T-helper 17 cell (primary cell): ENCODE measurements around the gene OS9. TPM values are rescaled to one million over a fixed set of nuclear protein-coding genes. Genes with fewer than 3 reads are reported as not detected.
"Not testable (repeated sequence)": the region's sequence is repeated elsewhere in the genome, so short reads cannot be mapped to it uniquely, and the experiment has no call there.

Experiments used
- ATAC-seq: fragments of 150-1000 bp; cut with Tn5 transposase; 2 replicates; pipeline ENCODE4 v1.10.0; 2021; ENCODE audit warnings: mild to moderate bottlenecking, moderate library complexity
- DNase-seq, 3 donors: peaks; one replicate each; pipeline versions ENCODE4 v3.0.0 to v3.0.0-alpha.2; 2020 to 2021
- H3K9me3 ChIP-seq: one replicate; pipeline ENCODE4 v1.7.0; 2013; ENCODE audit warnings: low read length, mild to moderate bottlenecking; ENCODE audit not compliant: control insufficient read depth, poor library complexity, severe bottlenecking
- H3K27ac Mint-ChIP-seq: one replicate; pipeline ENCODE4 v1.8.0; 2022; ENCODE audit warnings: mild to moderate bottlenecking, moderate library complexity, mixed read lengths
- H3K27me3 Mint-ChIP-seq: one replicate; pipeline ENCODE4 v1.8.0; 2022; ENCODE audit warnings: mixed read lengths
- H3K36me3 Mint-ChIP-seq: one replicate; pipeline ENCODE4 v1.8.0; 2022; ENCODE audit warnings: low read depth, mixed read lengths
- H3K4me1 Mint-ChIP-seq: one replicate; pipeline ENCODE4 v1.8.0; 2022; ENCODE audit warnings: mild to moderate bottlenecking, mixed read lengths
- H3K4me3 Mint-ChIP-seq: one replicate; pipeline ENCODE4 v1.8.0; 2022; ENCODE audit warnings: mild to moderate bottlenecking, moderate library complexity, mixed read lengths
- total RNA-seq, 4 donors: library from RNA in 2 of 4; stranded (reverse) in 2 of 4; gene quantifications; one replicate each; pipeline ENCODE4 v1.2.3 and lab custom pipeline; 2022 to 2026

OS9 gene
- total RNA-seq, 2 donors from 2014 or later = 138 to 142 TPM

GRCh38 chr12:57707250-57707649, 13.3 kb downstream of the OS9 start:
- peaks cover 8% of the 10 kb centered on the region for H3K9me3 ChIP-seq
- peaks cover 7% of the 10 kb centered on the region for H3K36me3 Mint-ChIP-seq
- ATAC-seq = no peak
- no peaks in the 10 kb centered on the region for H3K4me1 Mint-ChIP-seq
- no peak overlapping the region for H3K27ac Mint-ChIP-seq
- no peak for DNase-seq
- no peak overlapping the region for H3K4me3 Mint-ChIP-seq
- H3K27me3 Mint-ChIP-seq = no peaks in the 10 kb centered on the region

GRCh38 chr12:57708296-57708695, 14.4 kb downstream of the OS9 start:
- no peak for ATAC-seq
- no peak overlapping the region for H3K4me3 Mint-ChIP-seq
- H3K27ac Mint-ChIP-seq = no peak overlapping the region
- peaks cover 8% of the 10 kb centered on the region for H3K9me3 ChIP-seq
- DNase-seq = no peak
- no peaks in the 10 kb centered on the region for H3K4me1 Mint-ChIP-seq
- H3K27me3 Mint-ChIP-seq = no peaks in the 10 kb centered on the region
- peaks cover 7% of the 10 kb centered on the region for H3K36me3 Mint-ChIP-seq

- Mint-ChIP-seq H3K27me3 (no peaks in the 10 kb centered on the region), H3K4me3 (no peak overlapping the region), H3K27ac (no peak overlapping the region), H3K4me1 (no peaks in the 10 kb centered on the region), H3K36me3 (peaks cover 5% of the 10 kb centered on the region)
- ATAC-seq = no peak
- DNase-seq = no peak
- H3K9me3 ChIP-seq = no peaks in the 10 kb centered on the region
These were observed 18.8 kb downstream of the OS9 start for GRCh38 chr12:57712701-57713100.

- Mint-ChIP-seq H3K4me1 (peaks cover 2% of the 10 kb centered on the region), H3K36me3 (peaks cover 7% of the 10 kb centered on the region), H3K4me3 (no peak overlapping the region), H3K27ac (no peak overlapping the region), H3K27me3 (no peaks in the 10 kb centered on the region)
- no peaks in the 10 kb centered on the region for H3K9me3 ChIP-seq
- no peak for DNase-seq
- ATAC-seq = no peak
These were observed 19.3 kb downstream of the OS9 start for GRCh38 chr12:57713209-57713608.

GRCh38 chr12:57715036-57715748, 21.3 kb downstream of the OS9 start:
- Mint-ChIP-seq H3K36me3 (peaks cover 10% of the 10 kb centered on the region), H3K27ac (peak overlapping the region; percentile 34)
- peak; percentile 30 for ATAC-seq
- not testable (repeated sequence) for DNase-seq, H3K9me3 ChIP-seq, H3K4me3 Mint-ChIP-seq, H3K27me3 Mint-ChIP-seq, H3K4me1 Mint-ChIP-seq

GRCh38 chr12:57715786-57716185, 21.9 kb downstream of the OS9 start:
- H3K27me3 Mint-ChIP-seq = no peaks in the 10 kb centered on the region
- H3K9me3 ChIP-seq = no peaks in the 10 kb centered on the region
- peak overlapping the region; percentile 34 for H3K27ac Mint-ChIP-seq
- ATAC-seq (no peak), DNase-seq (no peak)
- H3K36me3 Mint-ChIP-seq = peaks cover 10% of the 10 kb centered on the region
- peaks cover 7% of the 10 kb centered on the region for H3K4me1 Mint-ChIP-seq
- no peak overlapping the region for H3K4me3 Mint-ChIP-seq

GRCh38 chr12:57716305-57716704, 22.4 kb downstream of the OS9 start:
- Mint-ChIP-seq H3K27me3 (no peaks in the 10 kb centered on the region), H3K4me1 (peaks cover 7% of the 10 kb centered on the region), H3K36me3 (peaks cover 10% of the 10 kb centered on the region), H3K27ac (no peak overlapping the region), H3K4me3 (no peak overlapping the region)
- no peaks in the 10 kb centered on the region for H3K9me3 ChIP-seq
- ATAC-seq = no peak
- DNase-seq = no peak

GRCh38 chr12:57717131-57717530, 23.2 kb downstream of the OS9 start:
- no peaks in the 10 kb centered on the region for H3K27me3 Mint-ChIP-seq
- peaks cover 13% of the 10 kb centered on the region for H3K4me1 Mint-ChIP-seq
- H3K9me3 ChIP-seq = no peaks in the 10 kb centered on the region
- H3K36me3 Mint-ChIP-seq = peaks cover 13% of the 10 kb centered on the region
- DNase-seq (no peak), ATAC-seq (no peak)
- peak overlapping the region; percentile 19 for H3K27ac Mint-ChIP-seq
- no peak overlapping the region for H3K4me3 Mint-ChIP-seq

GRCh38 chr12:57717846-57718640, 24.1 kb downstream of the OS9 start:
- peaks cover 13% of the 10 kb centered on the region for H3K36me3 Mint-ChIP-seq
- ATAC-seq = no peak
- no peaks in the 10 kb centered on the region for H3K27me3 Mint-ChIP-seq
- H3K4me3 Mint-ChIP-seq = no peak overlapping the region
- peak overlapping the region; percentile 72 for H3K27ac Mint-ChIP-seq
- H3K9me3 ChIP-seq = no peaks in the 10 kb centered on the region
- DNase-seq = no peak
- peaks cover 16% of the 10 kb centered on the region for H3K4me1 Mint-ChIP-seq

- ATAC-seq (no peak), DNase-seq (no peak)
- no peaks in the 10 kb centered on the region for H3K9me3 ChIP-seq
- H3K4me1 Mint-ChIP-seq = peaks cover 23% of the 10 kb centered on the region
- H3K36me3 Mint-ChIP-seq = peaks cover 13% of the 10 kb centered on the region
- no peaks in the 10 kb centered on the region for H3K27me3 Mint-ChIP-seq
- peak overlapping the region; percentile 53 for H3K4me3 Mint-ChIP-seq
- H3K27ac Mint-ChIP-seq = peak overlapping the region; percentile 72
These were observed 25.0 kb downstream of the OS9 start for GRCh38 chr12:57718641-57719528.

GRCh38 chr12:57719777-57720605, 26.1 kb downstream of the OS9 start:
- no peaks in the 10 kb centered on the region for H3K9me3 ChIP-seq
- Mint-ChIP-seq H3K4me1 (peaks cover 30% of the 10 kb centered on the region), H3K4me3 (no peak overlapping the region), H3K36me3 (peaks cover 13% of the 10 kb centered on the region), H3K27me3 (no peaks in the 10 kb centered on the region), H3K27ac (peak overlapping the region; percentile 72)
- DNase-seq = no peak
- no peak for ATAC-seq
